HG02938 (cell line): Measurements from ENCODE around the gene KCNJ2.

Experiments used
- ATAC-seq: cut with Tn5 transposase; IDR thresholded peaks from one replicate; pipeline ENCODE4 v1.9.1; 2021; ENCODE audit warnings: mild to moderate bottlenecking, moderate library complexity; ENCODE audit not compliant: unreplicated experiment

Gene KCNJ2

DNA sequence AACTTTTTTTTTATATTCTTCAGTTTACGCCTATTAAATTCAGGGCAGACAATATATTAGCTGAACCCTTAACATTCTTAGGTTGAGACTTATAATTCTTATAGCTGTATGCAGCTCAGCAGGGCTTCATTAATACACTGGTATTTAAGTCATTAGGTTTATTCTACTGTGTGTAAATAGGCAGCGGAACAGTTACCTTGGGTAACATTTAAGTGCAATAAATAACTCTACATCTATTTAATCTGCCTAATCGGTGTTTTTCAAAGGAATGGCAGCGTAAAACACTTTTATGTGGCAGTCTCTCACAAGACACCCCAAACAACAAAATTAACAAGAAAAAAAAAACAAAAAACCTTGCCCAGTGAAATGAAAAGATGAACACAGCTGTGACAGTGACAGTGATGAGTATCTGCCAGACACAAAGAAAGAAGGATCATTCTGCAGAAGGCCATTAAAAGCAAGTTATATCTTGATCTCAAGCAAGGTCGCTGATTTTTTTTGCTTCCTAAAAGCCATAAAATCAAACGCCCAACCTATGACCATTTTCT lies 32.6 kb downstream of the KCNJ2 start:
- no peak for ATAC-seq

DNA sequence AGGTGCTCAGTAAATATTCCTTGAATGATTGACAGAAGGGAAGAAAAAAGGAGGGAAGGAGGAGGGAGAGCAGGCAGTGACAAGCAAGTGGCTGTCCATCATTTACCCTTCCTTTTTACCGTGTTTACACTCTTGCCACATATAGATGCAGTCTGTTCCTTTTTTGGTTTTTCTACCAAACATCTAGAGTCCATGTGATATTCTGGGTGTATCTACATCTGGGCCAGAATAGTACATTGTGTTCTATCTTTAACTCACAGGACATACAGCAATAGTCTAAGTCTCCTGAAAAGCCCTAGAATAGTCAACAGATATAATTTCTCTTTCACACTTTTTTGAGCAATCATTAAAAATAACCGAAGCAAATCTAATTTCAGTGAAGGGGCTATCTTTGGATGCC lies 33.5 kb downstream of the KCNJ2 start:
- no peak for ATAC-seq

DNA sequence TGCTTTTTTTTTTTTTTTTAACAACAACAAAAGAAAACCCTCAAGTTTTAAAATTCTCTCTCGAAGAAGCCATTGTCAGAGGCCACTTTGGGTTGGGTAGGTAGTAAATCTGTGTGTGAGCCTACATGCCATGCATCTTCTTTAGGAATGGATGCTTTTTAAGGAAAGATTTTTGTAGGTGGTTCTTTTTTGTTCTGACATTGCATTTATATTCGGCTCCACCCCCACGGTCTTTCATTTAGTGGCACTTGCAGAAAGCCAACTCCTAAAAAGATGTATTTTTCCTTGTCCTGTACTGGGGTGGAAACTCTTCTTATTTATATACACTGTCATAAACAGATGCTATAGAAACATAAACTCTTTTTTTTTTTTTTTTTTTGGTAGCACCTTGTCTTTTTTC lies 35.1 kb downstream of the KCNJ2 start:
- ATAC-seq: no peak

DNA sequence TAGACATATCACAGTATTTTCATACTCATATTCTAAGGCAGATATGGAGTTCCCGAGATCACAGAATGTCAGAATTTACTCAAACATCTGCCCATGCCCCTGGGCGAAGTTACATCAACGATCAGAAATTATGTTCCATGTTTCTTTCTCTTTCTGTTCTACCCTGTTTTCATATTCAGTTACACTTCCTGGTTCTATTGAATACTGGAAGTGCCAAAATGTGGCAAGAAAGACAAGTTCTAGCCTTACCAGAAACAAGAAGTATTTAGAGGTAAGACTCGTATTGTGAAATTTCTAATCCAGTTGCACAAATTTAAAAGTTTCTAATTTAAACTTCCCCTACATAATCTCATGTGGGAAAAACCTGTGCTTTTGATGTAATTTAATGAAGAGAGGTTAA lies 36.1 kb downstream of the KCNJ2 start:
- ATAC-seq: no peak

DNA sequence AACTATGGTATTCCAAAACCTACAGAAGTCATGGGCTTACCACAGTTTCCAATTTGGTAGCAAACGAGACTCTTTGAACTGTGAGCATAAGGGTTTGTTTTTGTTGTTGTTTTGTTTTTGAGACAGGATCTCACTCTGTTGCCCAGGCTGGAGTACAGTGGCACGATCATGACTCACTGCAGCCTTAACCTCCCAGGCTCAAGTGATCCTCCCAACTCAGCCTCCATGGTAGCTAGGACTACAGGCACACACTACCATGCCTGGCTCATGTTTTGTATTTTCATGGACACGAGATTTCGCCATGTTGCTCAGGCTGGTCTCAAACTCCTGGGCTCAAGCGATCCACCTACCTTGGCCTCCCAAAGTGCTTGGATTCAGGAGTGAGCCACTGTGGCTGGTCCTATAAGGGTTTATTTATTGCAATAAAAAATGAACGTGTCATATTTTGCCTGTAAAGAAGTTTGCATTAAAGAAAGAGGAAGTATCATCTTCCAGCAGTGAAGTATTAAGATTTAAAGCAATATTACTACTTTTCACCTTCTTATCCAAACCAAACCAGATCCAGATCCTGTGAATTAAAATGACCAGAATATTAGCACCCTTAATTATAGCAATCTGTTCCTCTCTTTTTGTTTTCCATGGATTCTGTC lies 37.2 kb downstream of the KCNJ2 start:
- ATAC-seq: no peak

DNA sequence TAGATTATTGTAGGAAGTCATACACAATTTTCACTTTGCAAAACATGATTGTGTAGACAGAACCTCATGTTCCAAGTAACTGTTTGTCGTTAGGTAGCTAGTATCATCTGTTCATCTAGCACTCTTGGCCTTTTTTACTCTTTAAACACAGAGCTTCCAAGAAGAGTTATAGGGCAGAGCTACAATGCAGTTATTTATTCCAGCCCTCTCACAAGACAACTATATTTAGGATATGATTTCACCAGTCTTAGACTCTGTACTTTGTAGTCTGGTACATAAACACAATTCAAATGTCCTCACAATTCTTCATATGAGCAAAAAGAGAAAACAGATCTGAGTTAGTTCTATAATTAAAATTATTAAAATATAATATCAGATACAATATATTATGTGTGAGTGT lies 37.9 kb downstream of the KCNJ2 start:
- no peak for ATAC-seq

DNA sequence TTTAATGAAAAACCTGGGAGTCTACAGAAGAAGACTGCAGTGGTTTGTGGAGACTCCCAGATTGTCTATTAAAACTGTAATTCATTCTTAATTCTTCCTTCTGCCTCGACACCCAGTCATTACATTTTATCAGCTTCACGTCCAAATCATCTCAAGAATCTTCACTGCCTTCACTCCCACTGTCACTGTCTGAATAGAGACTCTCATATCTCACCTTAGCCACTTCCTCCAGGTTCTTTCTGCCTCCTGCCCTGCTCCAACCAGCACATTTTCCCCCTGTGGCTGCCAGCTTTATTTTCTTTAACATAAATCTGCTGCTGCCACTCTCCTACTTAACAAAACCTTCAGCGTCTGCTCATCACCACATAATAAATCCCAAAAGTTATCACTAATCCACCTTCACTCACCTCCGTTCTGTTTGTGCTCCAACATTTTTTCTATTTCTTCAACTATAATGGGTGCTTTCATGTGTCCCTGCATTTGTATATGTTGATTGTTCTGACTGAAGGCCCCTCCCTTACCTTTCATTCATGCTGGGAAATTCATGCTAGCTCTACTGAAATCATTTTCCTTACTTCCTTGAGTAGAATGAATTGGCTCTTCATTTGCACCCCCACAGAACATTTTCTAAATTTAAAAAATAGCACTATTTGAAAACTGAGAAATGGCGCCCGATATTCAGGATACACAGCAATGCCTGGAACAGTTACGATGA lies 38.9 kb downstream of the KCNJ2 start:
- no peak for ATAC-seq

DNA sequence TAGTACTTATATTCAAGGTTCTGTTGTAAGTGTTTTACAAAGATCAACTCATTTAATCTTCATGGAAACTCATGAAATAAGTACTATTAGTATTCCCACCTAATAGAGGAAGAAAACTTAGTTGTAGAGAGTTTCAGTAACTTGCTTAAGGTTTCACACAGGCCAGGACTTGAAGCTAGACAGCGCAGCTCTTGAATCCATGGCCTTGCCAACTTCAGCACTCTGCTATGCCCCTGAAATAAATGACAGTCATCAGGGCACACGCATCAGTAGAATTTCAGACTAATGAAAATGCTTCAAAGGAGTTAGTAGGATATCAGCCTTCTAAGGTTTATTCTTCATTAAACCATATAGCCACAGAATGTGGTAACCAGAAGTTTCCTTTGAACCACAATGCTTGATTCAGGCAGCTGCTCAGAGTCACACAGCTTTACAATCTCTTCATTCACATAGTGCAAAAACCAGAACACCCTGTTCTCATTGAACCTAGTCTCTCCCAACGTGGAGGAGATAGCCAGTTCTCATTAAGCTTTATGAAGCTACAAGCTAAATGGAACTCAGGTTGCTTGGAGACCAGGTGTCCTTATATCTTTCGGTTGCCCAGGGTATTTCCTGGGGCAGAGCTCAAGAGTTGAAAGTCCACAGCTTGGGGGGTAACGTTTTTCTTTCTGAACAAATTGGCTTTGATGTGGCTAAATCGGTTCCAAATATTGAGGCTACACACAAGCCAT lies 39.7 kb downstream of the KCNJ2 start:
- no peak for ATAC-seq

DNA sequence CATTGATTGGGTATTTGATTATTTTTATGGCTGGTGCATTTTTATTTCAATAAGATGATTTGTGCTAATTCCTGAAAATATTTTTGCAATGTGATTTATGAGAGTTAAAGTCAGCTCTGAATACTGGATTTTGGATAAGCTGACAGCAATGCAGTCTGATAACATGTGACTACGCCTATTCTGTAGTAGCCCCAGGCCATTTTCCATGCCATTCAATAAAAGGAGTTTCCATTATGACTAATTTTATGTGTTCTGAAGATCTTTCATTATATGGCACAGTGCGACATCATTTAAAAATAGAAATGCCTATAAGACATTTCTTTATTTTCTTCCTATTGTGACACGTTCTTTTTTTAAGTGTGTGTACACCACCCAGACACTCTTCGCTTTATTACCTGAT lies 46.3 kb downstream of the KCNJ2 start:
- no peak for ATAC-seq

DNA sequence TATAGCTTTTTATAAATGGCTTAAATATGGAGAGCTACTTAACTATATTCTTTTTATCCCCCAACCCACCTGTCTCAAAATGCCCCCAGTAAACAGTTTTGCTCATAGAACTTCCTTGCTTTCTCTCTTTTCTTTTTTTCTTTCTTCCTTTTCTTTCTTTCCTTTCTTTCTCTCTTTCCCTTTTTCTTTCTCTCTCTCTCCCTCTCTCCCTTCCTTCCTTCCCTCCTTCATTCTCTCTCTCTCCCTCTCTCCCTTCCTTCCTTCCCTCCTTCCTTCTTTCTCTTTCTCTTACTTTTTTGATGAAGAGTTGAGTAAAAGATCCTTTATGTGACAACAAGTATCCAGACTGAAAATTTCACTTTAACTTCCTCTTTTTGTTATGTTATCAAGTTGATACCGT lies 48.2 kb downstream of the KCNJ2 start:
- no peak for ATAC-seq

DNA sequence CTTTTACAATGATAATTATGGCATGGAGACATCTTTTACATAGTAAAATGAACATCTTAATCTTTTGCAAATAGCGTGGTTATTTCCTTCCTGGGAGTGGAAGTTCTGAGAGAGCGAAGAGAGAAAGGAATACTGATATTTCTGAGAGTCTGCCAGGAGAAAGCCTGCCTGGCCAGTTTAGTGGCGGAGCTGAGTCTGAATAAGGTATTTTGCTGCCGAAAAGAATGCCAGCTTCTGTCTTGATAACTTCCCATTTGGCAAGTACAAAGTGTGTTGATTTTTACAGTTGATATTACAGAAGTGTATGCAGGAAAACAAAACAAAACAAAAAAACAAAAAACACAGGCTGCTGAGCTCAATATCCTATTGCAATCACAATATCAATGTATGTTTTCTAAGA lies 55.9 kb downstream of the KCNJ2 start:
- no peak for ATAC-seq
